Measurements from ENCODE around the gene ADAMTS7. TPM values are rescaled to one million over a fixed set of nuclear protein-coding genes. Genes with fewer than 3 reads are reported as not detected.

ADAMTS7 gene
- total and polyA plus RNA-seq, 2 donors (not counting 1 experiment from before 2014, with no cell fraction given) = 7.9 TPM

DNA sequence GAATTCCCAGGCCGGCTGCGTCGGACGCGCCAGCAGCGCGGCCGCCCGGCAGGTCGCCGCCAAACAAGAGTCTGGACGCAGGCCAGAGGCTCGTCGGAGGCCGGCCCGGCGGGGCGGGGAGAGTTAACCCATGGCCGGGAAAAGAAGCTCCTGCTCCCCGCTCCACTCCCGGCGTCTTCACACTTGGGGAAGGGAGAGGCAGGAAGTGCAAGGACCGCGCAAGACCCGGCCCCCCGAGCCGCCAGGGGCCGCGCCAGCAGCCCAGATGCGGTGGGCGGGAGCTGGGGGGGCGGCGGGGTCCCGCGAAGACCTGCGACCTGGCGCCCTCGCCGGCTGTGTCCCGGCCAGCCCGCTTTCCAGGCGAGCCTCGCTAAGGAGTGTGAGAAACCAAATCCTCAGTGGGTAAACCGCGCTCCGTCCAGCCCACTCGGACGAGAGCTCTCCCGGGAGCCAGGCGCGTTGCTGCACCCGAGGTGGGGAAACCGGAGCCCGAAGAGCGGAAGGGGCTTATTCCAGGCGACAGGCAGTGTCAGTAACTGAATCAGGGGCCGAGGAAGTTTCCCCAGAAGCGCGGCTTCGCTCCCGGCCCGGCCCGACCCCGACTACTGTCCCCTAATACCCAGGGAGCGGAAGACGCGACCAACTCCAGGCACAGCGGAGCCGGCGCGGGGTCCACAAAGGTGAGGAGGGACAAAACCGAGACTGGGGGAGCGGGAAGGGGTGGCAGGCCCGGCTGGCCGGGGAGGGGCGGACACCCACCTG lies 721 bp downstream of the ADAMTS7 start:
- TF ChIP-seq EZH2 (IDR thresholded peaks at IDR 0.05; ENCODE audit: low read length, missing control alignments) (peak; percentile 7), CTCF (conservative IDR thresholded peaks at IDR 0.05 in 1 of 2, IDR thresholded peaks at IDR 0.05 in 1 of 2; ENCODE audit: low read depth in 1 of 2, low read length in 2 of 2) (no peak)
- no peaks in the 10 kb centered on the region for H3K36me3 ChIP-seq (ENCODE audit: control insufficient read depth, insufficient read depth, low read length)
- H3K9ac ChIP-seq (ENCODE audit: insufficient read depth, low read length) = peak overlapping the region; percentile 53
- peaks cover 10% of the 10 kb centered on the region for H3K4me1 ChIP-seq (ENCODE audit: control insufficient read depth, extremely low read depth, insufficient read depth, low read length)
- H3K4me3 ChIP-seq (replicated peaks in 1 of 4; ENCODE audit: control extremely low read depth in 1 of 4, insufficient read depth in 1 of 4, low read depth in 3 of 4, low read length in 4 of 4) = peak overlapping the region; percentile 59 to 69 (median 61)
- peaks cover 3% of the 10 kb centered on the region for H3K27me3 ChIP-seq (ENCODE audit: control insufficient read depth, insufficient read depth, low read length)
- DNase-seq (ENCODE audit: low read depth in 2 of 2) = peak; percentile 45 to 57
- no peaks in the 10 kb centered on the region for H3K79me2 ChIP-seq (ENCODE audit: control insufficient read depth, insufficient read depth, low read length)
- H3K4me2 ChIP-seq (ENCODE audit: extremely low read depth, insufficient read depth, low read length) = peak overlapping the region; percentile 48
- no peaks in the 10 kb centered on the region for H4K20me1 ChIP-seq (ENCODE audit: control insufficient read depth, extremely low read depth, insufficient read depth, low read length)
- H3K27ac ChIP-seq (ENCODE audit: insufficient read depth, low read length) = no peak overlapping the region
- peak overlapping the region; percentile 65 for H2AFZ ChIP-seq (ENCODE audit: low read length)
- no peaks in the 10 kb centered on the region for H3K9me3 ChIP-seq (ENCODE audit: control insufficient read depth, insufficient read depth, low read depth, low read length)

GRCh38 chr15:78810003-78810361 lies 1.3 kb downstream of the ADAMTS7 start:
- peak overlapping the region; percentile 44 to 69 (median 60) for H3K4me3 ChIP-seq (replicated peaks in 1 of 4; ENCODE audit: control extremely low read depth in 1 of 4, insufficient read depth in 1 of 4, low read depth in 3 of 4, low read length in 4 of 4)
- TF ChIP-seq EZH2 (IDR thresholded peaks at IDR 0.05; ENCODE audit: low read length, missing control alignments) = peak; percentile 23
- TF ChIP-seq CTCF (conservative IDR thresholded peaks at IDR 0.05 in 1 of 2, IDR thresholded peaks at IDR 0.05 in 1 of 2; ENCODE audit: low read depth in 1 of 2, low read length in 2 of 2) = no peak
- peak overlapping the region; percentile 42 for H3K4me2 ChIP-seq (ENCODE audit: extremely low read depth, insufficient read depth, low read length)
- no peaks in the 10 kb centered on the region for H4K20me1 ChIP-seq (ENCODE audit: control insufficient read depth, extremely low read depth, insufficient read depth, low read length)
- peaks cover 3% of the 10 kb centered on the region for H3K27me3 ChIP-seq (ENCODE audit: control insufficient read depth, insufficient read depth, low read length)
- DNase-seq (ENCODE audit: low read depth in 2 of 2) = peak in 1 of 2 donors; percentile 3
- no peaks in the 10 kb centered on the region for H3K79me2 ChIP-seq (ENCODE audit: control insufficient read depth, insufficient read depth, low read length)
- peak overlapping the region; percentile 53 for H3K9ac ChIP-seq (ENCODE audit: insufficient read depth, low read length)
- H3K27ac ChIP-seq (ENCODE audit: insufficient read depth, low read length) = no peak overlapping the region
- no peaks in the 10 kb centered on the region for H3K9me3 ChIP-seq (ENCODE audit: control insufficient read depth, insufficient read depth, low read depth, low read length)
- H2AFZ ChIP-seq (ENCODE audit: low read length) = no peak overlapping the region
- H3K36me3 ChIP-seq (ENCODE audit: control insufficient read depth, insufficient read depth, low read length) = no peaks in the 10 kb centered on the region
- H3K4me1 ChIP-seq (ENCODE audit: control insufficient read depth, extremely low read depth, insufficient read depth, low read length) = peaks cover 10% of the 10 kb centered on the region

GRCh38 chr15:78808550-78808949 lies 2.7 kb downstream of the ADAMTS7 start:
- Histone ChIP-seq H2AFZ (ENCODE audit: low read length) (no peak overlapping the region), H3K9me3 (ENCODE audit: control insufficient read depth, insufficient read depth, low read depth, low read length) (no peaks in the 10 kb centered on the region), H3K9ac (ENCODE audit: insufficient read depth, low read length) (no peak overlapping the region), H3K4me2 (ENCODE audit: extremely low read depth, insufficient read depth, low read length) (no peak overlapping the region), H3K27ac (ENCODE audit: insufficient read depth, low read length) (no peak overlapping the region), H3K4me3 (replicated peaks in 1 of 4; ENCODE audit: control extremely low read depth in 1 of 4, insufficient read depth in 1 of 4, low read depth in 3 of 4, low read length in 4 of 4) (no peak overlapping the region), H3K4me1 (ENCODE audit: control insufficient read depth, extremely low read depth, insufficient read depth, low read length) (peaks cover 10% of the 10 kb centered on the region), H3K27me3 (ENCODE audit: control insufficient read depth, insufficient read depth, low read length) (peaks cover 3% of the 10 kb centered on the region), H3K36me3 (ENCODE audit: control insufficient read depth, insufficient read depth, low read length) (no peaks in the 10 kb centered on the region), H4K20me1 (ENCODE audit: control insufficient read depth, extremely low read depth, insufficient read depth, low read length) (no peaks in the 10 kb centered on the region), H3K79me2 (ENCODE audit: control insufficient read depth, insufficient read depth, low read length) (no peaks in the 10 kb centered on the region)
- TF ChIP-seq EZH2 (IDR thresholded peaks at IDR 0.05; ENCODE audit: low read length, missing control alignments) = no peak
- peak; percentile 33 to 54 for TF ChIP-seq CTCF (conservative IDR thresholded peaks at IDR 0.05 in 1 of 2, IDR thresholded peaks at IDR 0.05 in 1 of 2; ENCODE audit: low read depth in 1 of 2, low read length in 2 of 2)
- DNase-seq (ENCODE audit: low read depth in 2 of 2) = peak; percentile 20 to 56

Measured in fibroblast of lung (primary cell).